Activated CD8-positive, alpha-beta memory T cell treated with anti-CD3 and anti-CD28 coated beads for 48 hours (primary cell): ENCODE results near the gene SYT11.

Experiments
- DNase-seq, 3 experiments: peaks; one replicate each; pipeline ENCODE4 v3.0.0-alpha.2; 2020; ENCODE audit warnings: low read depth in 2 of 3, low spot score in 2 of 3

Gene SYT11

GRCh38 chr1:155934097-155934935 lies 74.9 kb downstream of the SYT11 start, which contains the start of gene KHDC4:
KHDC4 (minus strand) TSS chr1:155934413; CDS start chr1:155934373, 40 bp downstream.
- DNase-seq: peak; percentile 61 to 83 (median 81)
